Smooth muscle cell (in vitro differentiated cells): ENCODE results near the gene RYK. TPM values are rescaled to one million over a fixed set of nuclear protein-coding genes. Genes with fewer than 3 reads are reported as not detected.

Source experiments
- DNase-seq: peaks from one replicate; lab custom pipeline; 2025; ENCODE audit not compliant: unreplicated experiment; lab: John Stamatoyannopoulos, UW
- H2AFZ ChIP-seq: fragments of 200-600 bp; sonication (generic); 2 replicates; pipeline ENCODE4 v1.6.0; 2016; ENCODE audit warnings: antibody characterized with exemption, low read depth, mild to moderate bottlenecking
- H3F3A ChIP-seq: fragments of 200-600 bp; sonication (generic); 2 replicates; pipeline ENCODE4 v1.6.0; 2017; ENCODE audit warnings: antibody characterized with exemption, low read depth
- H3K27ac ChIP-seq: fragments of 200-600 bp; sonication (generic); 2 replicates; pipeline ENCODE4 v1.5.1; 2016; ENCODE audit warnings: low read depth, mild to moderate bottlenecking
- H3K27me3 ChIP-seq: fragments of 200-600 bp; sonication (generic); 2 replicates; pipeline ENCODE4 v1.6.1; 2016; ENCODE audit warnings: low read depth, mild to moderate bottlenecking
- H3K36me3 ChIP-seq: fragments of 200-600 bp; sonication (generic); 2 replicates; pipeline ENCODE4 v1.5.1; 2016; ENCODE audit warnings: low read depth
- H3K4me1 ChIP-seq: fragments of 200-600 bp; sonication (generic); 2 replicates; pipeline ENCODE4 v1.5.1; 2016; ENCODE audit warnings: low read depth
- H3K4me2 ChIP-seq: fragments of 200-600 bp; sonication (generic); 2 replicates; pipeline ENCODE4 v1.6.0; 2016; ENCODE audit warnings: mild to moderate bottlenecking
- H3K4me3 ChIP-seq: fragments of 200-600 bp; sonication (generic); 2 replicates; pipeline ENCODE4 v1.5.1; 2016; ENCODE audit warnings: mild to moderate bottlenecking
- H3K79me2 ChIP-seq: fragments of 200-600 bp; sonication (generic); 2 replicates; pipeline ENCODE4 v1.6.0; 2016; ENCODE audit warnings: low read depth, mild to moderate bottlenecking
- H3K9ac ChIP-seq: fragments of 200-600 bp; sonication (generic); 2 replicates; pipeline ENCODE4 v1.6.0; 2016; ENCODE audit warnings: low read depth
- H3K9me3 ChIP-seq: fragments of 200-600 bp; sonication (generic); replicated peaks from 2 replicates; pipeline ENCODE4 v1.5.1; 2016; ENCODE audit warnings: low read depth
- H4K20me1 ChIP-seq: fragments of 200-600 bp; sonication (generic); 2 replicates; pipeline ENCODE4 v1.6.0; 2016; ENCODE audit warnings: low read depth
- WGBS: methylation state at CpG from one replicate; pipeline ENCODE4 v1.1.7; 2016; ENCODE audit warnings: low lambda C conversion rate; 5-methylcytosine and 5-hydroxymethylcytosine counted together
- polyA plus RNA-seq: library from polyadenylated mRNA; unstranded; fragments of >200 nt; fragmentation: Nextera tagmentation; extraction: Ambion mirVana; gene quantifications from 2 replicates; pipeline ENCODE4 v1.2.1, GENCODE V29; 2016
- total RNA-seq: library from RNA; depleted of rRNA; stranded (reverse); fragments of >200 nt; gene quantifications from 2 replicates; pipeline ENCODE4 v1.2.3, GENCODE V29; 2014
- TF ChIP-seq, protein P1 (sequence below): fragments of 200-600 bp; sonication (generic); IDR thresholded peaks from 2 replicates; pipeline ENCODE4 v1.5.1; 2017; ENCODE audit warnings: borderline replicate concordance, mild to moderate bottlenecking, antibody characterized with exemption; ENCODE audit not compliant: insufficient read depth, poor library complexity, severe bottlenecking

RYK gene
- total and polyA plus RNA-seq, 2 experiments from 2014 or later, result 35.8 to 65.0 TPM

DNA sequence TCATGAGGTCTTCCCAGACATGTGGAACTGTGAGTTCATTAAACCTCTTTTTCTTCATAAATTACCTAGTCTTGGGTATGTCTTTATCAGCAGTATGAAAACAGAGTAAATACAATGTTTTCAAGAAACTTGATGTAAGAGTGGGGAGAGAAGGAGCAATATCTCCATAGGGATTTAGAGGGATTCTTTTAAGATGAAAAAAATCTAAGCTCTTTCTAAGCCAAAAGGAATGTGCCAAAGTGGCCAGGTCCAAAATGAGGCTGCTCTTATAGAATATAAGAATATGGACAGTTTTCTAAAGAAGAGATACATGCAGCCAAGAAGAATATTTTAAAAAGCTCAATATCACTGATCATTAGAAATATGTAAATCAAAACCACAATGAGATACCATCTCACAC lies 23.9 kb upstream of the RYK start:
- no peaks in the 10 kb centered on the region for H3K79me2 ChIP-seq
- H3K9me3 ChIP-seq, result no peaks in the 10 kb centered on the region
- TF ChIP-seq, protein P1, sequence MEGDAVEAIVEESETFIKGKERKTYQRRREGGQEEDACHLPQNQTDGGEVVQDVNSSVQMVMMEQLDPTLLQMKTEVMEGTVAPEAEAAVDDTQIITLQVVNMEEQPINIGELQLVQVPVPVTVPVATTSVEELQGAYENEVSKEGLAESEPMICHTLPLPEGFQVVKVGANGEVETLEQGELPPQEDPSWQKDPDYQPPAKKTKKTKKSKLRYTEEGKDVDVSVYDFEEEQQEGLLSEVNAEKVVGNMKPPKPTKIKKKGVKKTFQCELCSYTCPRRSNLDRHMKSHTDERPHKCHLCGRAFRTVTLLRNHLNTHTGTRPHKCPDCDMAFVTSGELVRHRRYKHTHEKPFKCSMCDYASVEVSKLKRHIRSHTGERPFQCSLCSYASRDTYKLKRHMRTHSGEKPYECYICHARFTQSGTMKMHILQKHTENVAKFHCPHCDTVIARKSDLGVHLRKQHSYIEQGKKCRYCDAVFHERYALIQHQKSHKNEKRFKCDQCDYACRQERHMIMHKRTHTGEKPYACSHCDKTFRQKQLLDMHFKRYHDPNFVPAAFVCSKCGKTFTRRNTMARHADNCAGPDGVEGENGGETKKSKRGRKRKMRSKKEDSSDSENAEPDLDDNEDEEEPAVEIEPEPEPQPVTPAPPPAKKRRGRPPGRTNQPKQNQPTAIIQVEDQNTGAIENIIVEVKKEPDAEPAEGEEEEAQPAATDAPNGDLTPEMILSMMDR, result no peak

GRCh38 chr3:134267996-134268395 lies 17.3 kb upstream of the RYK start:
- no peak for DNase-seq
- Histone ChIP-seq H3K4me1 (no peaks in the 10 kb centered on the region), H3K27me3 (no peaks in the 10 kb centered on the region), H3K27ac (no peak overlapping the region), H3K9me3 (no peaks in the 10 kb centered on the region), H3F3A (no peaks in the 10 kb centered on the region), H2AFZ (no peak overlapping the region), H3K36me3 (no peaks in the 10 kb centered on the region), H3K4me3 (no peak overlapping the region), H4K20me1 (no peaks in the 10 kb centered on the region), H3K79me2 (no peaks in the 10 kb centered on the region), H3K4me2 (no peak overlapping the region), H3K9ac (no peak overlapping the region)
- WGBS, result 81% methylated on average over 1 of the region's 1 CpG
- TF ChIP-seq, protein P1, result no peak

More for the DNA sequence above, 23.9 kb upstream of the RYK start:
- no peak for DNase-seq
- H3K4me2 ChIP-seq, result no peak overlapping the region
- no peaks in the 10 kb centered on the region for H4K20me1 ChIP-seq
- H3K27ac ChIP-seq, result no peak overlapping the region
- H3K36me3 ChIP-seq, result no peaks in the 10 kb centered on the region
- H3F3A ChIP-seq, result no peaks in the 10 kb centered on the region
- H3K4me1 ChIP-seq, result no peaks in the 10 kb centered on the region
- no peak overlapping the region for H2AFZ ChIP-seq
- no peak overlapping the region for H3K4me3 ChIP-seq
- H3K27me3 ChIP-seq, result no peaks in the 10 kb centered on the region
- no peak overlapping the region for H3K9ac ChIP-seq

GRCh38 chr3:134260987-134261386 lies 10.3 kb upstream of the RYK start:
- Histone ChIP-seq H3K4me3 (no peak overlapping the region), H4K20me1 (no peaks in the 10 kb centered on the region), H3K9ac (no peak overlapping the region), H3K27me3 (no peaks in the 10 kb centered on the region), H3K9me3 (no peaks in the 10 kb centered on the region), H3F3A (no peaks in the 10 kb centered on the region), H3K4me1 (no peaks in the 10 kb centered on the region), H3K27ac (no peak overlapping the region), H3K79me2 (no peaks in the 10 kb centered on the region), H2AFZ (no peak overlapping the region), H3K4me2 (no peak overlapping the region), H3K36me3 (no peaks in the 10 kb centered on the region)
- DNase-seq, result no peak
- TF ChIP-seq, protein P1, result no peak
- 62% methylated on average over 1 of the region's 1 CpG for WGBS

DNA sequence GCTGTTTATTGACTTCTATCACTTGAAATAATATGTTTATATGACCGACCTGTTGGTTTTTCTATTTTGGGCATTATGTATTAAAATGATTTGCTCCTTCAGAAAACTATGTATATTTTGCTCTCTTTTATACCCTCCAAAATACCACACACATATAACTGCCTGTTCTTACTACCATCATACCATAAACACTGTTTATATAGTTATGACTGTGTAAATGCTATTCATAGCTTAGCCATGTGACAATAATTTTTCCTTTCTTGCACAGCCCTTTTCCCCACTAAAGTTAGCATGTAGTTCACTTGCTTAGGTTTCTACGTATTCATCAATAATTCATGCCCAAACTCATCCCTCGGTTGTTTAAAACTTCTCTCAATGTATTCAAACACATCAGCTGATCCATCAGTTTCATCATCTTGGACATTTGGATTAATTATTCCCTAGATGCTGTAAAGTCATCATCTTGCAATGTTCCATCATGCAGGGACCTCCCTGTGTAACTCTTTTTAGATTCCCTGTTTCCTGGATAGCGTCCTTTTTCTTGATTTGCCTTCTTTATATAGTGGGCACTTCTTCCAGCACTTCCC lies 8.2 kb upstream of the RYK start:
- no peak for DNase-seq
- H3K79me2 ChIP-seq, result no peaks in the 10 kb centered on the region
- H3K4me1 ChIP-seq, result no peaks in the 10 kb centered on the region
- no peaks in the 10 kb centered on the region for H4K20me1 ChIP-seq
- H3K9me3 ChIP-seq, result no peaks in the 10 kb centered on the region
- no peaks in the 10 kb centered on the region for H3K27me3 ChIP-seq
- TF ChIP-seq, protein P1, result no peak
- H2AFZ ChIP-seq, result no peak overlapping the region
- peaks cover under 1% of the 10 kb centered on the region for H3F3A ChIP-seq
- no peak overlapping the region for H3K9ac ChIP-seq
- H3K4me2 ChIP-seq, result no peak overlapping the region
- no peaks in the 10 kb centered on the region for H3K36me3 ChIP-seq
- WGBS, result 97% methylated on average over 4 of the region's 4 CpGs
- H3K27ac ChIP-seq, result no peak overlapping the region
- no peak overlapping the region for H3K4me3 ChIP-seq
